Skeletal muscle tissue (tissue), 4 donors: ENCODE data around the gene C1QTNF12. TPM values are rescaled to one million over a fixed set of nuclear protein-coding genes. Genes with fewer than 3 reads are reported as not detected.

ENCODE experiments used
- H3K27ac ChIP-seq: one replicate; pipeline ENCODE4 v1.7.0; 2013; ENCODE audit warnings: mild to moderate bottlenecking, low read depth, low read length, inconsistent platforms
- H3K27me3 ChIP-seq, 3 donors: one replicate each; pipeline ENCODE4 v1.7.0; 2013; ENCODE audit warnings: low read length in 3 of 3; ENCODE audit not compliant: control insufficient read depth in 3 of 3, insufficient read depth in 3 of 3
- H3K36me3 ChIP-seq, 3 donors: one replicate each; pipeline ENCODE4 v1.7.0; 2013; ENCODE audit warnings: low read length in 3 of 3; ENCODE audit not compliant: control insufficient read depth in 3 of 3, insufficient read depth in 3 of 3
- H3K4me1 ChIP-seq, 3 donors: one replicate each; pipeline ENCODE4 v1.7.0; 2013; ENCODE audit warnings: low read length in 3 of 3, mild to moderate bottlenecking in 3 of 3; ENCODE audit not compliant: control insufficient read depth in 3 of 3, insufficient read depth in 3 of 3
- H3K4me3 ChIP-seq, 3 donors: one replicate each; pipeline ENCODE4 v1.7.0; 2013; ENCODE audit warnings: low read length in 3 of 3
- H3K9ac ChIP-seq, 3 donors: one replicate each; pipeline ENCODE4 v1.7.0; 2013; ENCODE audit warnings: low read length in 3 of 3, mild to moderate bottlenecking in 3 of 3, moderate library complexity in 2 of 3, low read depth in 1 of 3
- H3K9me3 ChIP-seq, 3 donors: one replicate each; pipeline ENCODE4 v1.7.0; 2013; ENCODE audit warnings: low read length in 3 of 3; ENCODE audit not compliant: control insufficient read depth in 3 of 3
- total RNA-seq: library from RNA; depleted of rRNA; stranded (reverse); fragments of >200 nt; gene quantifications from one replicate; pipeline ENCODE4 v1.2.3, GENCODE V29; 2014
- donor health status: Osteomylitis.

Gene C1QTNF12
- total RNA-seq, 1 donor from 2014 or later, result 1.0 TPM

DNA sequence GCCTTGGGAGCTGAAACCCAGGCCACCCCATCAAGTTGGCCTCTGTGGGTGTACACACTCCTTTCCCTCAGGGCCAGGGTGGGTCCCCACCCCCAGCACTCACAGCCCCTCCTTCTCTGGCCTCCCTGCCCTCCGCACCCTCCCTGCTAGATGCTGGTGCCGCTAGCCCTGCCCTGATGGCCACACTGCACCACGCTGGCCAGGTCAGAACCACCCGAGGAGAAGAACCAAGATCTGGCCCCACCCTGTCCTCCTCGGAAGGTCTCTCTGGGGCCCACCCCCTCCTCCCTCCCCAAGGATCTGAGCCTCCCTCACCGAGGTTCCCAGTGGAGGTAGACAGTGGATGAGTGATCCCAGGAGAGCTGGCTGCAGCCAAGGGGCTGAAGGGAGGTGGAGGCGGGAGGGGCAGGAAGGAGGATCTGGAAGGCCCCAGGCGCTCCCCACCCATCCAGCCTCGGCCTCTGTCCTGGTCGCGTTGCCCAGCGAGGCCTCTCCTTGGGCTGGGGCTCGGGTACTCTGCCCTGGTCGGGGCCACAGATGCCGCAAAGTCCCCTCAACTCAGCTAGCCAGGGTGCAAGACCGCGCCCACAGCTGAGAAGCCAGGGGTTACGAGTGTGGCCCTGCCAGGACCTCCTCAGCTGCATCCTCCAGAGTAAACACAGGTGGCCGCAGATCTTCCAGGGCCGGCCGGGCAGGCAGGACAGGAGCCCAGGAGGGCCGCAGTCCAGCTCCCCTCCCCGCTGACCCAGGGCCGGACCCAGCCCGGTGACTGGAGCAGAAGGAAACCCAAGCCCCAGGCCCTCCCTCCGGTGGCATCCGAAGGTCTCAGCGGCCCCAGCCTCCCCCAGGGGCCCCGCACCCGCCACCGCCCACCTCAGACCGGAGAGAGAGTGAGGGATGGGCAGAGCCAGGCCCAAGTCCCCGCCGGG is 9.3 kb downstream of the C1QTNF12 start:
- Histone ChIP-seq H3K4me1 (peaks cover 13 to 20% (median 13%) of the 10 kb centered on the region in 3 donors), H3K27ac (no peak overlapping the region), H3K36me3 (peaks cover 0 to 5% (median 0%) of the 10 kb centered on the region in 3 donors), H3K9ac (peak overlapping the region in 1 of 3 donors; percentile 50), H3K4me3 (no peak overlapping the region), H3K27me3 (peaks cover 33 to 47% (median 37%) of the 10 kb centered on the region in 3 donors), H3K9me3 (no peaks in the 10 kb centered on the region)

- Histone ChIP-seq H3K27me3 (peaks cover 33 to 44% (median 35%) of the 10 kb centered on the region in 3 donors), H3K27ac (no peak overlapping the region), H3K4me1 (peaks cover 13 to 22% (median 13%) of the 10 kb centered on the region in 3 donors), H3K9me3 (no peaks in the 10 kb centered on the region), H3K4me3 (no peak overlapping the region), H3K9ac (no peak overlapping the region), H3K36me3 (peaks cover 0 to 5% (median 0%) of the 10 kb centered on the region in 3 donors)
These were observed 10.3 kb downstream of the C1QTNF12 start for GRCh38 chr1:1236176-1236763.

DNA sequence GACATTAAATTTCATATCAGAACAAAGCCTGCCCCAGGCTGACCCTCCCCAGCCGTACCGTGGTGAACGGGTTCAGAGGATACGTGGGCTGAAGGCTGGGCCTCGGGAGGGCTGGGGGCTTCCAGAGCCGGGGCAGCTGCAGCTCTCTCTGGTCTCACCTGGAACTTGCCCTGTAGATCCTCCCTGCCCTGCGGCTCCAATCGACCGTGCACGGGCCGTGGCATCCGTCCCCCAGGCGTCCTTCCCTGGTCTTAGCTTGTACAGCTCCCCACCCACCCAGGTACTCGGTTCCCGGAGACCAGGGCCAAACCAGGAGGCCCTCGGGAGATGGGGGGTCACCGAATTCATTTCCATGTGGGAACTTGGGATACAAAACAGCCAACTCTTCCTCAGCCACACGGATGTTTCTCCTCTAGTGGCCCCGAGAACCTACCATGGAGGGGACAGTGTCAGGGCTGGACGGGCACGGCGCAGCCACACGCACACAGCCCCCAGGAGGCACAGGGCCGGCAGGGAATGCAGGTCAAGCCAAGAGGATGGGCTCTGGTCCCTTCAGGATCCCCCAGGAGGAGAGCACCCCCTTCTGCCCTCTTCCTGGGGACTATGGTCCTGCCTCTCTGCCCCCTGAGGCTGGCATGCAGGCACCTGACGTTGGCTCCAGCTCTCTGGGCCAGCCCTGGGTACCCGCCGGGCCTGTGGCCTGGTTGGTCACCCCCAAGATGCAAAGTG is 11.3 kb downstream of the C1QTNF12 start:
- peaks cover 24 to 33% (median 24%) of the 10 kb centered on the region in 3 donors for H3K4me1 ChIP-seq
- peaks cover 0 to 5% (median 0%) of the 10 kb centered on the region in 3 donors for H3K36me3 ChIP-seq
- H3K9ac ChIP-seq, result no peak overlapping the region
- no peak overlapping the region for H3K4me3 ChIP-seq
- peaks cover 32 to 36% (median 33%) of the 10 kb centered on the region in 3 donors for H3K27me3 ChIP-seq
- H3K27ac ChIP-seq, result no peak overlapping the region
- H3K9me3 ChIP-seq, result no peaks in the 10 kb centered on the region

DNA sequence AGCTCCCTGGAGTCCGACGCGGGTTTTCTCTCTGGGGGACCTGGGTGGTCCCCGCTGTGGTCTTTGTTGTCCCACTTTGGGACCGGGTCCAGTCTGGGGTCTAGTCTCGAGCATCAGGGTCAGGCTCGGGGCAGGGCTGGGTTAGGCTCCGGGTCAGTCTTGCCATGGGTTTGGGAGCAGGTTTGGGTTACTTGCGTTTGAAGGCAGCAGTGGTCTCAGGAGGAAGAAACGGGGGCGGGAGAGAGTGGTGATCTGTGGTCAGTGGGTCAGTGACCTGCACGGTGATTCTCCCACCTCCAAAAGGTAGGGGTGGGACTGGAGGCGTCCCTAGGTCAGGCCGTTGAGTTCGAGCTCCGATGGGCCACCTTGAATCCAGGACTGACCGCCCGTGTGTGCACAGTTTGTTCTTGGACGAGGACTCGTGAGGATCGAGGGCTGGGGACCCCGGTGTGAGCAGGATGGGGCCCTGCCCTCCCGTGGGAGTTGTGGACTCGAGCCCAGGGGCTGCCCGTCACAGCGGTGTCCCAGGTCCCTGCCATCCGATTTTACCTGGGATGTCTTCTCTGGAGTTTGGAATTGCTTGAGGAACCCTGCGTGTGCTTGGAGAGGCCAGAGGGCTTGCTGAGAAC is 12.2 kb downstream of the C1QTNF12 start:
- Histone ChIP-seq H3K27me3 (peaks cover 23 to 27% (median 24%) of the 10 kb centered on the region in 3 donors), H3K9ac (no peak overlapping the region), H3K4me1 (peaks cover 32 to 38% (median 33%) of the 10 kb centered on the region in 3 donors), H3K36me3 (peaks cover 5% of the 10 kb centered on the region in 3 donors), H3K27ac (no peak overlapping the region), H3K4me3 (no peak overlapping the region), H3K9me3 (no peaks in the 10 kb centered on the region)

DNA sequence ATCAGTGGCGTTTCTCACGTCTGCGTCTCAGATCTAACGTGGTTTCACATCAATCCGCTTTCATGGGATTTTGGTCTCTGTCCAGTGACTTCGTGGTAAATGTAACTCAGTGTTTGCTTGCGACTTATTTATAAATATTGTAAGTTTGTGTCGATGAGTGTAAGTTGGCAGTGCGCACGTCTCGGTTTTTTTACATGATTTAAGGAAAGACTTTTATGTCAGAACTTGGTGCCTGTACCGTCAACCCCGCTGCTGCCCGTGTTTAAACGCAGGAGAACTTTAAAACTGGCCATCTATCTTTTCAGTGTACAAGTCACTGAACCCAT is 13.0 kb downstream of the C1QTNF12 start:
- Histone ChIP-seq H3K27me3 (peaks cover 17 to 20% (median 17%) of the 10 kb centered on the region in 3 donors), H3K9me3 (no peaks in the 10 kb centered on the region), H3K4me3 (no peak overlapping the region), H3K4me1 (peaks cover 33 to 44% (median 38%) of the 10 kb centered on the region in 3 donors), H3K9ac (no peak overlapping the region), H3K36me3 (peaks cover 5 to 9% (median 5%) of the 10 kb centered on the region in 3 donors), H3K27ac (no peak overlapping the region)

- peak overlapping the region in 1 of 3 donors; percentile 57 for H3K9ac ChIP-seq
- peaks cover 11 to 15% (median 11%) of the 10 kb centered on the region in 3 donors for H3K27me3 ChIP-seq
- peaks cover 33 to 40% (median 34%) of the 10 kb centered on the region in 3 donors for H3K4me1 ChIP-seq
- H3K27ac ChIP-seq, result no peak overlapping the region
- H3K9me3 ChIP-seq, result no peaks in the 10 kb centered on the region
- H3K4me3 ChIP-seq, result peak overlapping the region; percentile 30 to 74 (median 70)
- peaks cover 5 to 14% (median 6%) of the 10 kb centered on the region in 3 donors for H3K36me3 ChIP-seq
These were observed 13.5 kb downstream of the C1QTNF12 start for GRCh38 chr1:1232796-1233566.

DNA sequence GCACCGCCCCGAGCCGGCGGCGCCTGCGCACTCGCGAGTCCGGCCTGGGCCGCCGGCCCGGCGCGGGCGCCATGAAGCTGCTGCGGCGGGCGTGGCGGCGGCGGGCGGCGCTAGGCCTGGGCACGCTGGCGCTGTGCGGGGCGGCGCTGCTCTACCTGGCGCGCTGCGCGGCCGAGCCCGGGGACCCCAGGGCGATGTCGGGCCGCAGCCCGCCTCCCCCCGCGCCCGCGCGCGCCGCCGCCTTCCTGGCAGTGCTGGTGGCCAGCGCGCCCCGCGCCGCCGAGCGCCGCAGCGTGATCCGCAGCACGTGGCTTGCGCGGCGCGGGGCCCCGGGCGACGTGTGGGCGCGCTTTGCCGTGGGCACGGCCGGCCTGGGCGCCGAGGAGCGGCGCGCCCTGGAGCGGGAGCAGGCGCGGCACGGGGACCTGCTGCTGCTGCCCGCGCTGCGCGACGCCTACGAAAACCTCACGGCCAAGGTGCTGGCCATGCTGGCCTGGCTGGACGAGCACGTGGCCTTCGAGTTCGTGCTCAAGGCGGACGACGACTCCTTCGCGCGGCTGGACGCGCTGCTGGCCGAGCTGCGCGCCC is 14.2 kb downstream of the C1QTNF12 start, which contains the start of gene B3GALT6:
Gene B3GALT6, plus strand, starts transcription at position 30 of the 588 bp plus-strand sequence. Its CDS starts 42 bp downstream, at position 72.
- Histone ChIP-seq H3K36me3 (peaks cover 10 to 21% (median 13%) of the 10 kb centered on the region in 3 donors), H3K4me3 (peak within 1 kb of the TSS; percentile 90 to 98 (median 98)), H3K27me3 (peaks cover 5 to 8% (median 6%) of the 10 kb centered on the region in 3 donors), H3K27ac (peak within 1 kb of the TSS; percentile 92), H3K9me3 (no peaks in the 10 kb centered on the region), H3K4me1 (peaks cover 32 to 40% (median 33%) of the 10 kb centered on the region in 3 donors), H3K9ac (peak within 1 kb of the TSS; percentile 94 to 98 (median 97))

DNA sequence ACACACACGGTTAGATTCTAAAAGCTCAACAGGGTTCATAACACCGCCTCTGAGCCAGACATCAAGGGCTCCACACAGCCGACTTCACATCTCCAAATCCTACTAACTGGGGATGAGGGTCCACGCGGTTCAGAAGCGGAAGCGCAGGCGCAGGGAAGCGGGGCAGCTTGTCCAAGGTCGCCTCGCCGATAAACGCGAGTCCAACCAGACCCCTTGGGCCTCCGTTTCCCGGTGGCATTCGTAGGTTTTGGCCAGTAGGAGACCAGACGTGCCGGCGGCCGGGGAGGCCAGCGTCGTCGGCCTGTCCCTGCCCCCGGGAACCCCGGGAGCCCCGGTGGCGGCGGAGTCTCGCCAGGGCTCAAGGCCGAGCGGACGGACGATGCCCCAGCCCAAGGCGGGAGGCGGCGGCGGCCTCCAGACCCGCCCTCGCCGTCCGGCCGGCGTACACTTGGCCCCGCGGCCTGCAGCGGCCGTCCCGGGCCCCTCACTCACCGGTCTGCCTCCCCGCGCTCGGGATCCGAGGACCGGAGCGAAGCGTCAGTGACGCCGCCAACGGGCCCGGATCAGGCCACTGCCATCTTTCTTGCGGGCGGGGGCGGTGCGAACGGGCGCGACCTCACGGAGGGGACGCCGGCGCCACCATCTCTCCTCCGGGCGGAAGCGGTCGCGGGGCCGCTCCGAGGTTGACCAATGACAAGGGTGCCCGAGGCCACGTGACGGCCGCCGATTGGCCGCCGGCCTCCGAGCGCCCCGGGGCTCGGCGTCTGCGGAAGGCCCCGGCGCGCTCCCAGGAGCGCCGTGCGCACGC is 14.9 kb downstream of the C1QTNF12 start, which contains the start of gene SDF4:
Gene SDF4, minus strand, starts transcription at position 602 of the 808 bp plus-strand sequence. CDS start 3,229 bp downstream, outside the sequence.
- peaks cover 0 to 1% (median 0%) of the 10 kb centered on the region in 3 donors for H3K27me3 ChIP-seq
- H3K9me3 ChIP-seq, result no peaks in the 10 kb centered on the region
- H3K4me1 ChIP-seq, result peaks cover 30 to 40% (median 33%) of the 10 kb centered on the region in 3 donors
- H3K36me3 ChIP-seq, result peaks cover 15 to 26% (median 18%) of the 10 kb centered on the region in 3 donors
- peak within 1 kb of the TSS; percentile 94 to 98 (median 97) for H3K9ac ChIP-seq
- peak within 1 kb of the TSS; percentile 90 to 98 (median 98) for H3K4me3 ChIP-seq
- peak within 1 kb of the TSS; percentile 92 for H3K27ac ChIP-seq
